Measurements from ENCODE around the gene PTBP3.

DNA sequence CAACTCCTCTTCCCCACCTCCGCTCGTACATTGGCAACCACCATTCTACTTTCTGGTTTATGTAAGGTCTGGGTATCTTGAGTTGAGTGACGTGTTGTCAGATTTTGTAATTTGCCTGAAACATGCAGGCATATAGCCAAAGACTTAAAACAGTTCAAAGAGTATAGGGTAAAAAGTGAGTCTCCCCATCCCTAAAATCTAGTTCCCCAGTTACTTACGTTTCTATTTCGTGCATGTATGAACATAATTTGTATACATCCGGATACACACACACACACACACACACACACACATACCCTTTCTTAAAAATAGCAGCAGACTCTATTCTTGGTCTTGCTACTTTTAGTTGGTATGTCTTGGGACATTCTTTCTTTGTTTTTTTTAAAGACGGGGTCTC is 47.4 kb upstream of the PTBP3 start:
- TF ChIP-seq, protein P1, sequence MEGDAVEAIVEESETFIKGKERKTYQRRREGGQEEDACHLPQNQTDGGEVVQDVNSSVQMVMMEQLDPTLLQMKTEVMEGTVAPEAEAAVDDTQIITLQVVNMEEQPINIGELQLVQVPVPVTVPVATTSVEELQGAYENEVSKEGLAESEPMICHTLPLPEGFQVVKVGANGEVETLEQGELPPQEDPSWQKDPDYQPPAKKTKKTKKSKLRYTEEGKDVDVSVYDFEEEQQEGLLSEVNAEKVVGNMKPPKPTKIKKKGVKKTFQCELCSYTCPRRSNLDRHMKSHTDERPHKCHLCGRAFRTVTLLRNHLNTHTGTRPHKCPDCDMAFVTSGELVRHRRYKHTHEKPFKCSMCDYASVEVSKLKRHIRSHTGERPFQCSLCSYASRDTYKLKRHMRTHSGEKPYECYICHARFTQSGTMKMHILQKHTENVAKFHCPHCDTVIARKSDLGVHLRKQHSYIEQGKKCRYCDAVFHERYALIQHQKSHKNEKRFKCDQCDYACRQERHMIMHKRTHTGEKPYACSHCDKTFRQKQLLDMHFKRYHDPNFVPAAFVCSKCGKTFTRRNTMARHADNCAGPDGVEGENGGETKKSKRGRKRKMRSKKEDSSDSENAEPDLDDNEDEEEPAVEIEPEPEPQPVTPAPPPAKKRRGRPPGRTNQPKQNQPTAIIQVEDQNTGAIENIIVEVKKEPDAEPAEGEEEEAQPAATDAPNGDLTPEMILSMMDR (IDR thresholded peaks at IDR 0.05 in 4 of 5, conservative IDR thresholded peaks at IDR 0.05 in 1 of 5), result no peak
- TF ChIP-seq POLR2A (IDR thresholded peaks at IDR 0.05), result peak; percentile 27 to 44

All from gastrocnemius medialis (tissue), 4 donors.